ENCODE data around the gene PLXNA1.

- TF ChIP-seq CTCF (IDR thresholded peaks at IDR 0.05) (no peak), POLR2AphosphoS5 (IDR thresholded peaks at IDR 0.05) (no peak)
Observed at GRCh38 chr3:126962756-126963155, 20.2 kb upstream of the PLXNA1 start.
